Mesodermal cell (in vitro differentiated cells): ENCODE measurements around the gene RAD51.

ENCODE experiments used
- H3K27ac ChIP-seq: 2 replicates; pipeline ENCODE4 v1.7.0; 2013; ENCODE audit warnings: mild to moderate bottlenecking, low read depth, low read length, moderate library complexity; ENCODE audit not compliant: severe bottlenecking
- H3K36me3 ChIP-seq: 2 replicates; pipeline ENCODE4 v1.7.1; 2013; ENCODE audit warnings: mild to moderate bottlenecking, low read length, moderate library complexity; ENCODE audit not compliant: control insufficient read depth, insufficient read depth
- H3K4me1 ChIP-seq: one replicate; pipeline ENCODE4 v1.7.1; 2013; ENCODE audit warnings: mild to moderate bottlenecking, low read length; ENCODE audit not compliant: insufficient read depth, control insufficient read depth, poor library complexity, severe bottlenecking
- H3K4me3 ChIP-seq: 2 replicates; pipeline ENCODE4 v1.7.0; 2013; ENCODE audit warnings: low read length, control low read depth, mild to moderate bottlenecking; ENCODE audit not compliant: insufficient read depth, poor library complexity, severe bottlenecking; ENCODE audit errors: extremely low read depth
- H3K9me3 ChIP-seq: 2 replicates; pipeline ENCODE4 v1.7.1; 2013; ENCODE audit warnings: mild to moderate bottlenecking, low read length, moderate library complexity; ENCODE audit not compliant: control insufficient read depth
- WGBS, 2 experiments: methylation state at CpG; one replicate each; pipeline ENCODE4 v1.1.5; 2013; ENCODE audit warnings: missing lambda C conversion rate in 2 of 2; ENCODE audit not compliant: insufficient coverage in 2 of 2; 5-methylcytosine and 5-hydroxymethylcytosine counted together

Gene RAD51

GRCh38 chr15:40721701-40722100 is 26.7 kb downstream of the RAD51 start:
- Histone ChIP-seq H3K36me3 (peaks cover 54% of the 10 kb centered on the region), H3K4me3 (no peak overlapping the region), H3K9me3 (no peaks in the 10 kb centered on the region), H3K27ac (no peak overlapping the region), H3K4me1 (no peaks in the 10 kb centered on the region)
- 100% methylated on average over 1 of the region's 1 CpG; no CpG with 5 or more reads in 1 of the 2 experiments for WGBS, 2 experiments

- no peak overlapping the region for H3K27ac ChIP-seq
- no peak overlapping the region for H3K4me3 ChIP-seq
- peaks cover 52% of the 10 kb centered on the region for H3K36me3 ChIP-seq
- 96 to 100% methylated on average over 1 to 3 of the region's 4 CpGs for WGBS, 2 experiments
- no peaks in the 10 kb centered on the region for H3K4me1 ChIP-seq
- H3K9me3 ChIP-seq = no peaks in the 10 kb centered on the region
Observed at GRCh38 chr15:40722354-40722753, 27.4 kb downstream of the RAD51 start.

- H3K36me3 ChIP-seq = peaks cover 52% of the 10 kb centered on the region
- no peaks in the 10 kb centered on the region for H3K9me3 ChIP-seq
- no peak overlapping the region for H3K4me3 ChIP-seq
- no peaks in the 10 kb centered on the region for H3K4me1 ChIP-seq
- WGBS, 2 experiments = no CpG with 5 or more reads among the region's 2 CpGs
- no peak overlapping the region for H3K27ac ChIP-seq
Observed at GRCh38 chr15:40722934-40723333, 28.0 kb downstream of the RAD51 start.

GRCh38 chr15:40723919-40724318 is 28.9 kb downstream of the RAD51 start:
- Histone ChIP-seq H3K27ac (no peak overlapping the region), H3K4me3 (no peak overlapping the region), H3K9me3 (no peaks in the 10 kb centered on the region), H3K36me3 (peaks cover 55% of the 10 kb centered on the region), H3K4me1 (no peaks in the 10 kb centered on the region)
- WGBS, 2 experiments = no CpG with 5 or more reads among the region's 2 CpGs

GRCh38 chr15:40731034-40731433 is 36.1 kb downstream of the RAD51 start:
- H3K4me1 ChIP-seq = peaks cover 7% of the 10 kb centered on the region
- H3K9me3 ChIP-seq = no peaks in the 10 kb centered on the region
- 89 to 95% methylated on average over 2 to 3 of the region's 3 CpGs for WGBS, 2 experiments
- H3K4me3 ChIP-seq = no peak overlapping the region
- peak overlapping the region; percentile 0 for H3K27ac ChIP-seq
- H3K36me3 ChIP-seq = peaks cover 81% of the 10 kb centered on the region

GRCh38 chr15:40736575-40736974 is 41.6 kb downstream of the RAD51 start:
- Histone ChIP-seq H3K36me3 (peaks cover 88% of the 10 kb centered on the region), H3K9me3 (no peaks in the 10 kb centered on the region), H3K27ac (no peak overlapping the region), H3K4me3 (no peak overlapping the region), H3K4me1 (no peaks in the 10 kb centered on the region)
- WGBS, 2 experiments = 82 to 97% methylated on average over 2 to 4 of the region's 4 CpGs

GRCh38 chr15:40737048-40737447 is 42.1 kb downstream of the RAD51 start:
- Histone ChIP-seq H3K4me1 (no peaks in the 10 kb centered on the region), H3K9me3 (no peaks in the 10 kb centered on the region), H3K36me3 (peaks cover 88% of the 10 kb centered on the region), H3K4me3 (no peak overlapping the region), H3K27ac (no peak overlapping the region)
- 93 to 100% methylated on average over 3 of the region's 3 CpGs for WGBS, 2 experiments

GRCh38 chr15:40739047-40739446 is 44.1 kb downstream of the RAD51 start:
- no peak overlapping the region for H3K27ac ChIP-seq
- WGBS, 2 experiments = 42% methylated on average over 2 of the region's 2 CpGs; no CpG with 5 or more reads in 1 of the 2 experiments
- H3K4me1 ChIP-seq = no peaks in the 10 kb centered on the region
- H3K9me3 ChIP-seq = no peaks in the 10 kb centered on the region
- no peak overlapping the region for H3K4me3 ChIP-seq
- peaks cover 90% of the 10 kb centered on the region for H3K36me3 ChIP-seq

GRCh38 chr15:40739854-40740253 is 44.9 kb downstream of the RAD51 start:
- Histone ChIP-seq H3K36me3 (peaks cover 89% of the 10 kb centered on the region), H3K9me3 (no peaks in the 10 kb centered on the region), H3K27ac (no peak overlapping the region), H3K4me3 (no peak overlapping the region), H3K4me1 (no peaks in the 10 kb centered on the region)
- WGBS, 2 experiments = no CpG with 5 or more reads among the region's 2 CpGs

- Histone ChIP-seq H3K36me3 (peaks cover 66% of the 10 kb centered on the region), H3K4me1 (peaks cover 4% of the 10 kb centered on the region), H3K27ac (no peak overlapping the region), H3K9me3 (no peaks in the 10 kb centered on the region), H3K4me3 (no peak overlapping the region)
- 83% methylated on average over 1 of the region's 2 CpGs; no CpG with 5 or more reads in 1 of the 2 experiments for WGBS, 2 experiments
Observed at GRCh38 chr15:40743485-40743901, 48.5 kb downstream of the RAD51 start.

GRCh38 chr15:40743921-40744814 is 49.2 kb downstream of the RAD51 start:
- Histone ChIP-seq H3K4me1 (peaks cover 4% of the 10 kb centered on the region), H3K4me3 (no peak overlapping the region), H3K9me3 (no peaks in the 10 kb centered on the region), H3K27ac (no peak overlapping the region), H3K36me3 (peaks cover 62% of the 10 kb centered on the region)
- 90 to 96% methylated on average over 8 to 11 of the region's 12 CpGs for WGBS, 2 experiments
